OCI-LY3 (cell line): ENCODE results near the gene HMGN3.

Experiments used
- H2AFZ ChIP-seq: fragments of 200-600, 300-600 bp; shearing (Covaris generic); 2 replicates; pipeline ENCODE4 v1.6.0; 2014; ENCODE audit warnings: antibody characterized with exemption, low read depth, low read length
- H3K27ac ChIP-seq: fragments of 200-600, 300-600 bp; sonication (generic); 2 replicates; pipeline ENCODE4 v1.5.1; 2014; ENCODE audit warnings: mild to moderate bottlenecking, low read length, moderate library complexity, mixed read lengths
- H3K27me3 ChIP-seq: fragments of 200-600, 300-600 bp; sonication (generic); 2 replicates; pipeline ENCODE4 v1.6.1; 2014; ENCODE audit warnings: low read depth, low read length, mixed read lengths
- H3K36me3 ChIP-seq: fragments of 200-600, 300-600 bp; sonication (generic); replicated peaks from 2 replicates; pipeline ENCODE3; 2014; ENCODE audit warnings: low read depth, low read length, mixed read lengths
- H3K4me1 ChIP-seq: fragments of 300-600, 200-600 bp; sonication (generic); 2 replicates; pipeline ENCODE4 v1.6.1; 2014; ENCODE audit warnings: low read length, mixed read lengths
- H3K4me2 ChIP-seq: fragments of 200-600, 300-600 bp; sonication (generic); 2 replicates; pipeline ENCODE4 v1.6.1; 2014; ENCODE audit warnings: low read length, mixed read lengths
- H3K4me3 ChIP-seq: fragments of 300-600, 200-600 bp; sonication (generic); 2 replicates; pipeline ENCODE4 v1.5.1; 2014; ENCODE audit warnings: antibody characterized with exemption, mild to moderate bottlenecking, low read length, moderate library complexity
- H3K79me2 ChIP-seq: fragments of 300-600, 200-600 bp; shearing (Covaris generic); 2 replicates; pipeline ENCODE4 v1.6.1; 2014; ENCODE audit warnings: mild to moderate bottlenecking, low read length, mixed read lengths
- H3K9ac ChIP-seq: fragments of 300-600, 200-600 bp; shearing (Covaris generic); 2 replicates; pipeline ENCODE4 v1.6.0; 2014; ENCODE audit warnings: mild to moderate bottlenecking, low read length, moderate library complexity
- H3K9me3 ChIP-seq: fragments of 200-600, 300-600 bp; shearing (Covaris generic); 2 replicates; pipeline ENCODE4 v1.6.1; 2014; ENCODE audit warnings: low read length, mixed read lengths; ENCODE audit not compliant: insufficient read depth
- H4K20me1 ChIP-seq: fragments of 200-600, 300-600 bp; sonication (generic); 2 replicates; pipeline ENCODE4 v1.6.1; 2016; ENCODE audit warnings: low read length, mixed read lengths; ENCODE audit not compliant: insufficient read depth
- CTCF ChIP-seq: fragments of 200-600, 300-600 bp; sonication (generic); IDR thresholded peaks from 2 replicates; pipeline ENCODE4 v1.5.1; 2014; ENCODE audit warnings: antibody characterized with exemption, low read length, low read depth
- EZH2phosphoT487 ChIP-seq: fragments of 200-600 bp; shearing (Covaris generic); IDR thresholded peaks from 2 replicates; pipeline ENCODE4 v1.6.1; 2018; ENCODE audit warnings: antibody characterized with exemption, mixed run types, low read depth

HMGN3 gene

DNA sequence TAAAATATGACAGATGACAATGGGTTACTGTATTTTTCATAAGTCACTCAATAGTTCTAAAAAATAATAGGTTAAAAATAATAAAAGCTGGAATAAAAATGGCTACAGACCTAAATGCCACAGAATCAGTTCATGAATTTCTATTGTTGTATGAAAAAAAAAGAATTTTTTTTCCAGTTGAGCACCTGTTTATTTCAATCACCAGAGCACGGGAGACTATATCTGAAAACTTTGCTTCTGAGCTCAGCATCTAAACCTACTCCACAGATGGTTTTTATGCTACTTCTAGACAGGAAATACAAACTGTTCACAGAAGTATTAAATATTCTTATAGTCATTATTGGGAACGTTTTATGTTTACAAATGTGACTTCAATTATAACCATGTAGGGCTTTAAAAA is 50.4 kb downstream of the HMGN3 start:
- H3K27me3 ChIP-seq = no peaks in the 10 kb centered on the region
- H3K4me1 ChIP-seq = no peaks in the 10 kb centered on the region
- H3K9ac ChIP-seq = no peak overlapping the region
- H3K4me2 ChIP-seq = no peak overlapping the region
- H3K79me2 ChIP-seq = no peaks in the 10 kb centered on the region
- TF ChIP-seq EZH2phosphoT487 (no peak), CTCF (no peak)
- H2AFZ ChIP-seq = no peak overlapping the region
- H4K20me1 ChIP-seq = no peaks in the 10 kb centered on the region
- no peak overlapping the region for H3K4me3 ChIP-seq
- H3K9me3 ChIP-seq = no peaks in the 10 kb centered on the region
- H3K27ac ChIP-seq = no peak overlapping the region
- H3K36me3 ChIP-seq = no peaks in the 10 kb centered on the region

- H3K4me1 ChIP-seq = no peaks in the 10 kb centered on the region
- TF ChIP-seq EZH2phosphoT487 (no peak), CTCF (no peak)
- no peaks in the 10 kb centered on the region for H4K20me1 ChIP-seq
- no peak overlapping the region for H3K4me3 ChIP-seq
- H3K79me2 ChIP-seq = no peaks in the 10 kb centered on the region
- H3K9ac ChIP-seq = no peak overlapping the region
- 0 out of 2 replicates have a peak, but pooled peaks cover 3% of the 10 kb centered on the region for H3K9me3 ChIP-seq
- no peaks in the 10 kb centered on the region for H3K27me3 ChIP-seq
- H3K27ac ChIP-seq = no peak overlapping the region
- no peak overlapping the region for H2AFZ ChIP-seq
- no peak overlapping the region for H3K4me2 ChIP-seq
- H3K36me3 ChIP-seq = no peaks in the 10 kb centered on the region
These were observed 54.4 kb downstream of the HMGN3 start for GRCh38 chr6:79180052-79180451.

- Histone ChIP-seq H4K20me1 (no peaks in the 10 kb centered on the region), H3K36me3 (no peaks in the 10 kb centered on the region), H3K9me3 (0 out of 2 replicates have a peak, but pooled peaks cover 3% of the 10 kb centered on the region), H3K9ac (no peak overlapping the region), H3K27me3 (no peaks in the 10 kb centered on the region), H3K4me2 (no peak overlapping the region), H3K4me3 (no peak overlapping the region), H3K4me1 (no peaks in the 10 kb centered on the region), H3K27ac (no peak overlapping the region), H3K79me2 (no peaks in the 10 kb centered on the region), H2AFZ (no peak overlapping the region)
- no peak for TF ChIP-seq CTCF
- no peak for TF ChIP-seq EZH2phosphoT487
These were observed 61.1 kb downstream of the HMGN3 start for GRCh38 chr6:79173378-79173777.

DNA sequence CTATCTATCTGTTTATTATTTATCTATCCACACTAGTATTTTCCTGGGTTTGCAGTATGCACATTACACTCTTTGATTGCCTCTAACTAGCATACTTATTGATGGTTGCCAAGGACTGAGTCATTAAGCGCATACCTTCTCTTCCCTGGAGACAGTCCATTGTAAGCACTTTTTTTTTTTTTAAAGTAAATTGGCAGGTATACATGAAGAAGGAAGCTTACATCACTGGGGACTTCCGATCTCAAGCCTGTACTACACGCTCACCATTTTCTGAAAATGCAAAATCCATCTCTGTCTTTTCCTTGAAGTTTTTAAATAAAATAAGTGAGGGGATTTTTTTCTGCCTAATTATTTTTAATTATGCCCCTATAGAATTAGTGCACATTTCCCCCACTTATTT is 63.5 kb downstream of the HMGN3 start:
- Histone ChIP-seq H3K4me3 (no peak overlapping the region), H3K36me3 (no peaks in the 10 kb centered on the region), H3K79me2 (no peaks in the 10 kb centered on the region), H3K4me1 (no peaks in the 10 kb centered on the region), H3K27ac (no peak overlapping the region), H4K20me1 (no peaks in the 10 kb centered on the region), H3K9me3 (no peaks in the 10 kb centered on the region), H3K27me3 (no peaks in the 10 kb centered on the region), H2AFZ (no peak overlapping the region), H3K9ac (no peak overlapping the region), H3K4me2 (no peak overlapping the region)
- no peak for TF ChIP-seq EZH2phosphoT487
- TF ChIP-seq CTCF = no peak
